Measurements from ENCODE around the gene SNX12.
A peak's percentile ranks its signal among the peaks of the same experiment; 100 is the strongest.

The SNX12 gene

DNA sequence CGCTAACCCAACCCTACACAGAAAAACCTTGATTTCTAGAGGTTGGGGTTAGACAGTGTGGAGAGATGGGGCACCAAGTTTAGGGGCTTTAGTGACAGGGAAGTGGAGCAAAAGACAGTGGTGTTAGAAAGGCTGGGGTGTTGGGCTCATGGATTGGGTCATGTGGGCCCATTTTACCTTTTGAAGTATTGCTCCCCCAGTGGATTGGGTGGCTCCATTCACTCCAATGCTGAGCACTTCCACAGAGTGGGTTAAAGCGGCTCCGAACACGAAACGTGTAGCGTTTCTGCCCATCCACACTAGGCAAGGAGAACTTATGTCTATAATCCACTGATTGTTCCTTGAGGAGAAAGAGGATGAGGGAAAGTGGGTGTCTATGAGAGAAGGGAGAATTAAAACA is 40.9 kb upstream of the SNX12 start:
- H4K12ac ChIP-seq (ENCODE audit: low read depth, low read length): no peak overlapping the region
- WGBS (ENCODE audit: extremely low coverage, insufficient coverage, insufficient read length): 100% methylated on average over 1 of the region's 6 CpGs
- no peak overlapping the region for H3K9ac ChIP-seq (ENCODE audit: low read length)
- peak overlapping the region; percentile 38 for H2BK120ac ChIP-seq (ENCODE audit: insufficient read depth, low read length, poor library complexity)
- no peaks in the 10 kb centered on the region for H3K79me2 ChIP-seq (ENCODE audit: control insufficient read depth, insufficient read depth, low read length, poor library complexity)
- H2AFZ ChIP-seq (ENCODE audit: insufficient read depth, low read length, poor library complexity): no peak overlapping the region
- H3K23ac ChIP-seq (ENCODE audit: low read length): no peak overlapping the region
- H3K4ac ChIP-seq (ENCODE audit: low read depth, low read length): no peak overlapping the region
- no peak overlapping the region for H3K4me3 ChIP-seq (ENCODE audit: low read depth, low read length)
- peak overlapping the region; percentile 57 for H4K91ac ChIP-seq (ENCODE audit: low read depth, low read length)
- H4K8ac ChIP-seq (ENCODE audit: low read depth, low read length): no peak overlapping the region
- no peaks in the 10 kb centered on the region for H3K9me3 ChIP-seq (ENCODE audit: insufficient read depth, low read depth, low read length)
- no peak overlapping the region for H3K14ac ChIP-seq (ENCODE audit: low read length)
- no peak overlapping the region for H3K4me2 ChIP-seq (ENCODE audit: low read length)
- peaks cover 12 to 22% of the 10 kb centered on the region in 2 experiments for H3K4me1 ChIP-seq (ENCODE audit: control insufficient read depth in 1 of 2, insufficient read depth in 2 of 2, low read length in 2 of 2)
- no peak overlapping the region for H3K18ac ChIP-seq (ENCODE audit: low read length)
- no peak overlapping the region for H3K27ac ChIP-seq (ENCODE audit: low read depth, low read length)
- no peak overlapping the region for H2BK5ac ChIP-seq (ENCODE audit: low read depth, low read length, poor library complexity)
- H3K36me3 ChIP-seq (ENCODE audit: control insufficient read depth in 1 of 2, insufficient read depth in 2 of 2, low read length in 2 of 2): no peaks in the 10 kb centered on the region
- no peak overlapping the region for H2BK12ac ChIP-seq (ENCODE audit: low read length)
- H3K79me1 ChIP-seq (ENCODE audit: low read length): peaks cover 5% of the 10 kb centered on the region
- DNase-seq: no peak
- no peak overlapping the region for H2AK5ac ChIP-seq (ENCODE audit: low read length)
- H3K27me3 ChIP-seq (ENCODE audit: insufficient read depth, low read length): no peaks in the 10 kb centered on the region

GRCh38 chrX:71107762-71108360 is 39.7 kb upstream of the SNX12 start:
- H4K91ac ChIP-seq (ENCODE audit: low read depth, low read length): peak overlapping the region; percentile 36
- peak overlapping the region; percentile 12 for H2BK5ac ChIP-seq (ENCODE audit: low read depth, low read length, poor library complexity)
- peak overlapping the region; percentile 61 for H2BK12ac ChIP-seq (ENCODE audit: low read length)
- H4K8ac ChIP-seq (ENCODE audit: low read depth, low read length): no peak overlapping the region
- no peak overlapping the region for H3K4ac ChIP-seq (ENCODE audit: low read depth, low read length)
- no peak overlapping the region for H2AK5ac ChIP-seq (ENCODE audit: low read length)
- H3K27ac ChIP-seq (ENCODE audit: low read depth, low read length): peak overlapping the region; percentile 61
- no peak overlapping the region for H3K18ac ChIP-seq (ENCODE audit: low read length)
- H3K4me3 ChIP-seq (ENCODE audit: low read depth, low read length): no peak overlapping the region
- no peak overlapping the region for H3K14ac ChIP-seq (ENCODE audit: low read length)
- no peaks in the 10 kb centered on the region for H3K27me3 ChIP-seq (ENCODE audit: insufficient read depth, low read length)
- H3K9me3 ChIP-seq (ENCODE audit: insufficient read depth, low read depth, low read length): no peaks in the 10 kb centered on the region
- peaks cover 7% of the 10 kb centered on the region for H3K79me1 ChIP-seq (ENCODE audit: low read length)
- WGBS (ENCODE audit: extremely low coverage, insufficient coverage, insufficient read length): no CpG with 5 or more reads among the region's 9 CpGs
- no peak overlapping the region for H2BK120ac ChIP-seq (ENCODE audit: insufficient read depth, low read length, poor library complexity)
- no peak overlapping the region for H4K12ac ChIP-seq (ENCODE audit: low read depth, low read length)
- H3K79me2 ChIP-seq (ENCODE audit: control insufficient read depth, insufficient read depth, low read length, poor library complexity): no peaks in the 10 kb centered on the region
- no peaks in the 10 kb centered on the region for H3K36me3 ChIP-seq (ENCODE audit: control insufficient read depth in 1 of 2, insufficient read depth in 2 of 2, low read length in 2 of 2)
- peaks cover 14 to 30% of the 10 kb centered on the region in 2 experiments for H3K4me1 ChIP-seq (ENCODE audit: control insufficient read depth in 1 of 2, insufficient read depth in 2 of 2, low read length in 2 of 2)
- H2AFZ ChIP-seq (ENCODE audit: insufficient read depth, low read length, poor library complexity): no peak overlapping the region
- H3K23ac ChIP-seq (ENCODE audit: low read length): no peak overlapping the region
- H3K4me2 ChIP-seq (ENCODE audit: low read length): peak overlapping the region; percentile 47
- H3K9ac ChIP-seq (ENCODE audit: low read length): no peak overlapping the region
- no peak for DNase-seq

DNA sequence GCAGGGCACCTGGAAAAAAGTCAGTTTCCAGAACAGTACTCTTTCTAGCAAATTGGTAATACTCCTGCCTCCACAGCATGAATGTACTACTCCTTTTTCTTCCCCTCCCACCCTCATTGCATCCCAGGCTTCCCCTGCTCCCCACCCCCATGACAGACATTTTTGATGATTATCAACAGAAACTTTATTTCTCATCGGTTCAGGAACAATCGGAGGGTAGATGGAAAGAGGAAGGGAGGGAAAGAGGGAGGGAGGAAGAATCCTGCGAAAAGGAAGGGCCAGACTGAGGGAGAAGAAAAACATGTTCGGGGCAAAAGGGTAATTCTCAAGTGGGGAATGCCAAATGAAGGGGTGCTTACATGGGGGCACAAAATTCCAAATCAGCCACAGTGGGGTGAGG is 39.1 kb upstream of the SNX12 start:
- Histone ChIP-seq H3K4me1 (ENCODE audit: control insufficient read depth in 1 of 2, insufficient read depth in 2 of 2, low read length in 2 of 2) (peaks cover 16 to 32% of the 10 kb centered on the region in 2 experiments), H3K79me1 (ENCODE audit: low read length) (peaks cover 7% of the 10 kb centered on the region), H3K79me2 (ENCODE audit: control insufficient read depth, insufficient read depth, low read length, poor library complexity) (no peaks in the 10 kb centered on the region), H3K27ac (ENCODE audit: low read depth, low read length) (peak overlapping the region; percentile 54), H3K14ac (ENCODE audit: low read length) (no peak overlapping the region), H4K8ac (ENCODE audit: low read depth, low read length) (no peak overlapping the region), H3K4me2 (ENCODE audit: low read length) (no peak overlapping the region), H2AFZ (ENCODE audit: insufficient read depth, low read length, poor library complexity) (no peak overlapping the region), H3K4me3 (ENCODE audit: low read depth, low read length) (no peak overlapping the region), H3K36me3 (ENCODE audit: control insufficient read depth in 1 of 2, insufficient read depth in 2 of 2, low read length in 2 of 2) (no peaks in the 10 kb centered on the region), H3K18ac (ENCODE audit: low read length) (no peak overlapping the region), H2BK5ac (ENCODE audit: low read depth, low read length, poor library complexity) (peak overlapping the region; percentile 12), H2BK120ac (ENCODE audit: insufficient read depth, low read length, poor library complexity) (peak overlapping the region; percentile 87), H3K23ac (ENCODE audit: low read length) (no peak overlapping the region), H3K9ac (ENCODE audit: low read length) (no peak overlapping the region), H4K12ac (ENCODE audit: low read depth, low read length) (no peak overlapping the region), H3K27me3 (ENCODE audit: insufficient read depth, low read length) (no peaks in the 10 kb centered on the region), H4K91ac (ENCODE audit: low read depth, low read length) (peak overlapping the region; percentile 36), H3K9me3 (ENCODE audit: insufficient read depth, low read depth, low read length) (no peaks in the 10 kb centered on the region), H2AK5ac (ENCODE audit: low read length) (no peak overlapping the region), H2BK12ac (ENCODE audit: low read length) (peak overlapping the region; percentile 61), H3K4ac (ENCODE audit: low read depth, low read length) (no peak overlapping the region)
- no peak for DNase-seq
- no CpG with 5 or more reads among the region's 4 CpGs for WGBS (ENCODE audit: extremely low coverage, insufficient coverage, insufficient read length)

DNA sequence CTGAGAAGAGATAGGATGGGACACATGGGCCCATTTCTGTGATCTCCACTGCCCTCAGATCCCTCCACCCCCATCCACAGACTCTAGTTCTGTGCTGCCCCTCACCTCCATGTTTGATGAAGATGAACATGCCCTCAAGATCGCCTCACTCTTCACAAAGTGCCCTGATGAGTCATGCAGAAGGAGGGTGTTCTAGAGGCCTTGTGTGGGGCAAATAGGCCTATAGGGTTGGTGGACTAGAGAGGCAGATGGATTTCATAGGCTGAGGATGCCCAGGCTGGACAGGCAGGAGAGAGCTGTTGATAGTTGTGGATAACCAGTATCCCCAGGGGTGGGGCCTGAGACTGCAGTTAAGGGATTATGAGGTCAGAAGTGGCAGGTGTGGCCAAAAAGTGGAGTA is 38.3 kb upstream of the SNX12 start, which contains the start of gene CXorf65:
Gene CXorf65, minus strand, starts transcription at position 314 of the 400 bp plus-strand sequence. Its CDS starts 184 bp downstream, at position 130.
- no peaks in the 10 kb centered on the region for H3K9me3 ChIP-seq (ENCODE audit: insufficient read depth, low read depth, low read length)
- no peak within 1 kb of the TSS for H2AFZ ChIP-seq (ENCODE audit: insufficient read depth, low read length, poor library complexity)
- no peak within 1 kb of the TSS for H3K9ac ChIP-seq (ENCODE audit: low read length)
- peaks cover 7% of the 10 kb centered on the region for H3K79me1 ChIP-seq (ENCODE audit: low read length)
- peak within 1 kb of the TSS; percentile 36 for H4K91ac ChIP-seq (ENCODE audit: low read depth, low read length)
- H4K8ac ChIP-seq (ENCODE audit: low read depth, low read length): peak within 1 kb of the TSS; percentile 52
- H3K4ac ChIP-seq (ENCODE audit: low read depth, low read length): peak within 1 kb of the TSS; percentile 6
- H3K23ac ChIP-seq (ENCODE audit: low read length): no peak within 1 kb of the TSS
- H2BK12ac ChIP-seq (ENCODE audit: low read length): peak within 1 kb of the TSS; percentile 61
- peak within 1 kb of the TSS; percentile 30 for H3K4me2 ChIP-seq (ENCODE audit: low read length)
- peak within 1 kb of the TSS; percentile 58 for H3K14ac ChIP-seq (ENCODE audit: low read length)
- H3K18ac ChIP-seq (ENCODE audit: low read length): no peak within 1 kb of the TSS
- peaks cover 20 to 35% of the 10 kb centered on the region in 2 experiments for H3K4me1 ChIP-seq (ENCODE audit: control insufficient read depth in 1 of 2, insufficient read depth in 2 of 2, low read length in 2 of 2)
- H3K36me3 ChIP-seq (ENCODE audit: control insufficient read depth in 1 of 2, insufficient read depth in 2 of 2, low read length in 2 of 2): peaks cover 0 to 2% of the 10 kb centered on the region in 2 experiments
- no peak within 1 kb of the TSS for H4K12ac ChIP-seq (ENCODE audit: low read depth, low read length)
- no peak within 1 kb of the TSS for H3K4me3 ChIP-seq (ENCODE audit: low read depth, low read length)
- no CpG with 5 or more reads among the region's 1 CpG for WGBS (ENCODE audit: extremely low coverage, insufficient coverage, insufficient read length)
- no peak within 1 kb of the TSS for H2AK5ac ChIP-seq (ENCODE audit: low read length)
- H3K27ac ChIP-seq (ENCODE audit: low read depth, low read length): peak within 1 kb of the TSS; percentile 54
- DNase-seq: no peak
- peak within 1 kb of the TSS; percentile 32 for H2BK5ac ChIP-seq (ENCODE audit: low read depth, low read length, poor library complexity)
- H3K79me2 ChIP-seq (ENCODE audit: control insufficient read depth, insufficient read depth, low read length, poor library complexity): no peaks in the 10 kb centered on the region
- H2BK120ac ChIP-seq (ENCODE audit: insufficient read depth, low read length, poor library complexity): peak within 1 kb of the TSS; percentile 87
- no peaks in the 10 kb centered on the region for H3K27me3 ChIP-seq (ENCODE audit: insufficient read depth, low read length)
